H1 (cell line): ENCODE data around the gene WDR48. TPM values are rescaled to one million over a fixed set of nuclear protein-coding genes. Genes with fewer than 3 reads are reported as not detected.

Experiments
- CTCF ChIA-PET: fragments of 300-600 bp; sonication (Branson Sonifier 250); formaldehyde crosslinking; loops from one replicate; lab custom pipeline; 2021; ENCODE audit not compliant: partially characterized antibody; lab: Charles Lee
- POLR2A ChIA-PET: fragments of 300-600 bp; sonication (Branson Sonifier 250); formaldehyde crosslinking; loops from one replicate; lab custom pipeline; 2021; ENCODE audit warnings: inconsistent platforms; ENCODE audit not compliant: partially characterized antibody; lab: Charles Lee
- DNase-seq, 2 experiments: peaks; one replicate each; pipeline versions ENCODE4 v3.0.0 to v3.0.0-alpha.2; 2010 to 2022; ENCODE audit warnings: low spot score in 2 of 2, low read depth in 1 of 2, mixed read lengths in 1 of 2
- FAIRE-seq: peaks from 2 replicates; lab custom pipeline; 2011; peaks lifted over from hg19 to GRCh38; lab: Jason Lieb, UNC
- H2AFZ ChIP-seq: 2 replicates; pipeline ENCODE4 v1.8.1; 2012; ENCODE audit warnings: low read length, inconsistent platforms
- H2AK5ac ChIP-seq: 2 replicates; pipeline ENCODE4 v1.6.1; 2013; ENCODE audit warnings: low read depth, low read length
- H2BK120ac ChIP-seq: replicated peaks from 2 replicates; pipeline ENCODE3; 2013; ENCODE audit warnings: low read depth, low read length, inconsistent platforms
- H2BK12ac ChIP-seq: 2 replicates; pipeline ENCODE4 v1.6.1; 2013; ENCODE audit warnings: low read depth, low read length
- H2BK15ac ChIP-seq: 2 replicates; pipeline ENCODE4 v1.6.1; 2013; ENCODE audit warnings: low read length
- H2BK20ac ChIP-seq: 2 replicates; pipeline ENCODE4 v1.6.1; 2013; ENCODE audit warnings: low read length
- H2BK5ac ChIP-seq: 2 replicates; pipeline ENCODE4 v1.6.1; 2013; ENCODE audit warnings: low read depth, low read length
- H3K14ac ChIP-seq: 2 replicates; pipeline ENCODE4 v1.6.1; 2013; ENCODE audit warnings: inconsistent platforms; ENCODE audit not compliant: insufficient read length
- H3K18ac ChIP-seq: 2 replicates; pipeline ENCODE4 v1.6.1; 2013; ENCODE audit warnings: low read length; ENCODE audit errors: extremely low read depth
- H3K23ac ChIP-seq: 2 replicates; pipeline ENCODE4 v1.6.1; 2013; ENCODE audit warnings: inconsistent platforms; ENCODE audit not compliant: insufficient read length
- H3K23me2 ChIP-seq: 2 replicates; pipeline ENCODE4 v1.6.1; 2013; ENCODE audit warnings: low read depth, low read length
- H3K27ac ChIP-seq: 2 replicates; pipeline ENCODE4 v1.6.1; 2011; ENCODE audit warnings: low read depth, low read length, inconsistent platforms
- H3K27me3 ChIP-seq, 4 experiments: replicated peaks in 1 of 4; 1 replicate in 1 of 4; 2 replicates in 3 of 4; pipeline versions ENCODE4 v1.6.1 to v1.8.1; 2011 to 2013; ENCODE audit warnings: low read length in 3 of 4, mild to moderate bottlenecking in 3 of 4, inconsistent platforms in 2 of 4, mixed read lengths in 2 of 4, moderate library complexity in 1 of 4; ENCODE audit not compliant: control insufficient read depth in 3 of 4, insufficient read depth in 3 of 4; ENCODE audit errors: extremely low read depth in 1 of 4
- H3K36me3 ChIP-seq, 4 experiments: 2 replicates each; pipeline versions ENCODE4 v1.6.1 to v1.8.1; 2011 to 2013; ENCODE audit warnings: mild to moderate bottlenecking in 4 of 4, low read length in 3 of 4, moderate library complexity in 2 of 4, control low read depth in 1 of 4, inconsistent platforms in 1 of 4; ENCODE audit not compliant: insufficient read depth in 4 of 4, control insufficient read depth in 2 of 4
- H3K4ac ChIP-seq: replicated peaks from 2 replicates; pipeline ENCODE3; 2013; ENCODE audit warnings: low read length, low read depth, mixed read lengths, inconsistent platforms; ENCODE audit not compliant: insufficient read length
- H3K4me1 ChIP-seq, 4 experiments: replicated peaks in 1 of 4; 1 replicate in 1 of 4; 2 replicates in 3 of 4; pipeline versions ENCODE4 v1.6.1 to v1.8.1; 2011 to 2013; ENCODE audit warnings: low read length in 3 of 4, inconsistent platforms in 2 of 4, mixed read lengths in 1 of 4; ENCODE audit not compliant: insufficient read depth in 4 of 4, control insufficient read depth in 3 of 4
- H3K4me2 ChIP-seq, 2 experiments: 2 replicates each; pipeline versions ENCODE4 v1.6.1 to v1.8.1; 2011 to 2013; ENCODE audit warnings: low read depth in 2 of 2, low read length in 2 of 2, control low read depth in 1 of 2, inconsistent platforms in 1 of 2, mild to moderate bottlenecking in 1 of 2; ENCODE audit not compliant: insufficient read depth in 1 of 2
- H3K4me3 ChIP-seq, 4 experiments: fragments of 200-600, 300-600 bp in 1 of 4; sonication (generic), shearing (Covaris generic), sonication (Bioruptor Twin) in 1 of 4; 2 replicates each; pipeline versions ENCODE4 v1.5.1 to v1.8.1; 2011 to 2016; ENCODE audit warnings: low read length in 4 of 4, low read depth in 3 of 4, control low read depth in 2 of 4, inconsistent platforms in 2 of 4, mild to moderate bottlenecking in 2 of 4, mixed read lengths in 1 of 4, moderate library complexity in 1 of 4; ENCODE audit not compliant: insufficient read depth in 2 of 4; ENCODE audit errors: extremely low read depth in 1 of 4
- H3K56ac ChIP-seq: replicated peaks from 2 replicates; pipeline ENCODE3; 2013; ENCODE audit warnings: low read depth, mild to moderate bottlenecking, mixed read lengths, low read length, inconsistent platforms; ENCODE audit not compliant: insufficient read length
- H3K79me1 ChIP-seq: 2 replicates; pipeline ENCODE4 v1.6.1; 2013; ENCODE audit warnings: low read depth, low read length, control low read depth
- H3K79me2 ChIP-seq, 2 experiments: 2 replicates each; pipeline versions ENCODE4 v1.6.1 to v1.8.1; 2012 to 2013; ENCODE audit warnings: low read length in 2 of 2, mild to moderate bottlenecking in 2 of 2, inconsistent platforms in 1 of 2; ENCODE audit not compliant: insufficient read depth in 2 of 2, control insufficient read depth in 1 of 2
- H3K9ac ChIP-seq, 4 experiments: replicated peaks in 1 of 4; 1 replicate in 1 of 4; 2 replicates in 3 of 4; pipeline versions ENCODE4 v1.6.1 to v1.8.1; 2011 to 2013; ENCODE audit warnings: low read depth in 3 of 4, low read length in 3 of 4, control low read depth in 2 of 4, mild to moderate bottlenecking in 2 of 4, moderate library complexity in 2 of 4, inconsistent platforms in 1 of 4; ENCODE audit errors: extremely low read depth in 1 of 4
- H3K9me3 ChIP-seq, 2 experiments: 2 replicates each; pipeline versions ENCODE4 v1.6.1 to v1.8.1; 2012 to 2013; ENCODE audit warnings: mild to moderate bottlenecking in 2 of 2, moderate library complexity in 2 of 2, control low read depth in 1 of 2, inconsistent platforms in 1 of 2, low read depth in 1 of 2, low read length in 1 of 2, mixed read lengths in 1 of 2; ENCODE audit not compliant: insufficient read depth in 2 of 2
- H4K20me1 ChIP-seq, 2 experiments: replicated peaks in 1 of 2; 2 replicates each; pipeline versions ENCODE3 to v1.8.1; 2011 to 2013; ENCODE audit warnings: inconsistent platforms in 2 of 2, low read length in 2 of 2, mild to moderate bottlenecking in 1 of 2; ENCODE audit not compliant: insufficient read depth in 2 of 2, control insufficient read depth in 1 of 2
- H4K5ac ChIP-seq: 2 replicates; pipeline ENCODE4 v1.6.1; 2013; ENCODE audit warnings: low read length, low read depth, mixed read lengths, inconsistent platforms; ENCODE audit not compliant: insufficient read length
- H4K8ac ChIP-seq: 2 replicates; pipeline ENCODE4 v1.8.0; 2013; ENCODE audit warnings: mild to moderate bottlenecking, moderate library complexity, low read length, inconsistent platforms; ENCODE audit not compliant: insufficient read depth; ENCODE audit errors: extremely low read depth
- H4K91ac ChIP-seq: replicated peaks from 2 replicates; pipeline ENCODE3; 2013; ENCODE audit warnings: low read length, mixed read lengths, inconsistent platforms; ENCODE audit not compliant: insufficient read length
- FOSL1 ChIP-seq: IDR thresholded peaks from 2 replicates; pipeline ENCODE4 v1.6.1; 2011; ENCODE audit warnings: mild to moderate bottlenecking, low read depth, low read length, moderate library complexity; ENCODE audit not compliant: insufficient read depth
- USF2 ChIP-seq: IDR thresholded peaks from 2 replicates; pipeline ENCODE4 v1.6.1; 2011; ENCODE audit warnings: low read length, improper control_type of control experiment
- whole genome bisulfite sequencing, 2 experiments: shearing (Covaris generic) in 1 of 2; methylation state at CpG; one replicate each; pipeline versions ENCODE4 v1.1.6 to v1.1.7; 2013 to 2015; ENCODE audit warnings: low lambda C conversion rate in 2 of 2, mixed read lengths in 2 of 2, inconsistent platforms in 1 of 2, low coverage in 1 of 2, missing lambda C conversion rate in 1 of 2; ENCODE audit not compliant: insufficient replicate concordance in 2 of 2, insufficient coverage in 1 of 2, insufficient read length in 1 of 2; ENCODE audit errors: extremely low coverage in 1 of 2, missing lambda C conversion rate in 1 of 2; 5-methylcytosine and 5-hydroxymethylcytosine counted together
- polyA plus RNA-seq, 7 experiments: library from polyadenylated mRNA; depleted of rRNA in 3 of 7; stranded (reverse) in 5 of 7; unstranded in 2 of 7; fragments of >200 nt in 5 of 7; fragments of 200-250 nt in 2 of 7; gene quantifications; 1 replicate in 5 of 7; 2 replicates in 1 of 7; 4 replicates in 1 of 7; pipeline versions ENCODE4 v1.2.1 to v1.2.3, GENCODE V29; 2011 to 2013; ENCODE audit warnings: missing spikeins in 2 of 7, mixed read lengths in 2 of 7
- total RNA-seq: library from RNA; stranded (reverse); fragmentation: NEBNext Ultra II Directional; extraction: Animal tissue kit (Norgen Biotek cat#: 25700); gene quantifications from 2 replicates; pipeline ENCODE4 v1.2.1, GENCODE V29; 2021

WDR48 gene
- total and polyA plus RNA-seq, 2 of the 8 experiments (the other 6 are each of a cell fraction or from before 2014, with no cell fraction given): 21.2 to 54.1 TPM

GRCh38 chr3:39013289-39013688, 38.5 kb upstream of the WDR48 start:
- Histone ChIP-seq H2AK5ac (no peak overlapping the region), H3K56ac (no peak overlapping the region), H3K27me3 (no peaks in the 10 kb centered on the region), H3K9me3 (no peaks in the 10 kb centered on the region), H3K9ac (no peak overlapping the region), H2AFZ (peak overlapping the region; percentile 95; the same call in 1 of the 2 replicates), H3K36me3 (no peaks in the 10 kb centered on the region), H3K23me2 (no peaks in the 10 kb centered on the region), H3K18ac (no peak overlapping the region), H3K23ac (no peak overlapping the region), H2BK120ac (no peak overlapping the region), H3K27ac (no peak overlapping the region), H2BK12ac (no peak overlapping the region), H3K79me2 (no peaks in the 10 kb centered on the region), H2BK15ac (no peak overlapping the region), H3K4me3 (no peak overlapping the region), H3K4me1 (peaks cover 0 to 3% (median 1%) of the 10 kb centered on the region in 4 experiments; a peak in 1 of 7 replicates), H4K5ac (no peak overlapping the region), H4K91ac (no peak overlapping the region), H3K14ac (no peak overlapping the region), H3K4ac (no peak overlapping the region), H3K4me2 (peak overlapping the region in 1 of 2 experiments; percentile 17; a peak in 1 of 4 replicates), H4K20me1 (no peaks in the 10 kb centered on the region), H3K79me1 (no peaks in the 10 kb centered on the region), H2BK5ac (no peak overlapping the region), H4K8ac (no peak overlapping the region), H2BK20ac (no peak overlapping the region)
- POLR2A ChIA-PET: no interaction called here
- WGBS, 2 experiments: 47% methylated on average over 2 of the region's 2 CpGs; no CpG with 5 or more reads in 1 of the 2 experiments
- DNase-seq (no peak), FAIRE-seq (peak; percentile 52)
- TF ChIP-seq USF2 (0 out of 2 replicates have a peak, but pooled peaks have one; percentile 26), FOSL1 (no peak)
- CTCF ChIA-PET: interaction anchor here (0.6 to 5.6 kb wide), 5 partner anchors 13 to 773 kb away, joined by 3 to 48 read pairs (median 3); no protein-coding TSS in a partner anchor
